ENCODE measurements around the gene GABRG3. TPM values are rescaled to one million over a fixed set of nuclear protein-coding genes. Genes with fewer than 3 reads are reported as not detected.
A peak's percentile ranks its signal among the peaks of the same experiment; 100 is the strongest.

The GABRG3 gene
- total and polyA plus RNA-seq, 2 of the 4 experiments (the other 2 are of a cell fraction): not detected

DNA sequence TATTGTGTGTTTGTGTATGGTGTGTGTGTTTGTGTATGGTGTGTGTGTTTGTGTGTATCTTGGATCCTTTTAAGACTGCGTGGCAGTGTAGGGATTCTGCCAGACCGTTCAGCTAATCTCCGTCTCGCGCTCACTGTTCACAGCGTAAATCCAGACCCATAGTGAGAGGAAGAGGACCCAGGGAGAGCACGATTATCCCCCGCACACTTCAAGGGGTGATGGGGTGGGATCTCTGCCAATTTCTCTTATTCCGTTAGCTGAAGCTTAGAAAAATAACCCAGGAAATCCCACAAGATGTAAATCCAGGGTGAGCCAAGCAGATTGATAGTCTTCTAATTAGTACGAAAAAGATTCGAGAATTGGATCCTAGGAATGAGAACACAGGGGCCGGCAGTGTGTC lies 381.2 kb downstream of the GABRG3 start:
- Histone ChIP-seq H3K36me3 (ENCODE audit: control insufficient read depth, insufficient read depth, low read length) (no peaks in the 10 kb centered on the region), H3K27me3 (ENCODE audit: control insufficient read depth, insufficient read depth, low read length) (no peaks in the 10 kb centered on the region), H3K4ac (ENCODE audit: low read depth, low read length) (no peak overlapping the region), H4K5ac (ENCODE audit: low read depth, low read length) (no peak overlapping the region), H3K9me1 (ENCODE audit: insufficient read depth, low read length) (no peaks in the 10 kb centered on the region), H2AK5ac (ENCODE audit: low read depth, low read length) (no peak overlapping the region), H2BK120ac (ENCODE audit: low read depth, low read length) (no peak overlapping the region), H4K91ac (ENCODE audit: insufficient read depth, low read depth, low read length) (no peak overlapping the region), H2BK15ac (ENCODE audit: low read depth, low read length) (no peak overlapping the region), H2AFZ (replicated peaks; ENCODE audit: low read length, poor library complexity) (no peak overlapping the region), H3K27ac (ENCODE audit: insufficient read depth, low read length) (no peak overlapping the region), H3K9me3 (ENCODE audit: control insufficient read depth, insufficient read depth, low read length) (peaks cover 14% of the 10 kb centered on the region), H3K23ac (ENCODE audit: low read depth, low read length) (no peak overlapping the region), H2AK9ac (replicated peaks; ENCODE audit: low read depth, low read length, poor library complexity) (no peak overlapping the region), H3K14ac (replicated peaks; ENCODE audit: low read depth, low read length) (no peak overlapping the region), H2BK20ac (ENCODE audit: low read depth, low read length) (no peak overlapping the region), H3K18ac (ENCODE audit: low read depth, low read length) (no peak overlapping the region), H4K20me1 (ENCODE audit: insufficient read depth, low read length) (no peaks in the 10 kb centered on the region), H3K56ac (ENCODE audit: extremely low read depth, insufficient read depth, low read length) (no peak overlapping the region), H2BK5ac (ENCODE audit: low read depth, low read length, poor library complexity, severe bottlenecking) (peak overlapping the region; percentile 95), H3K4me1 (ENCODE audit: control insufficient read depth, insufficient read depth, low read length) (no peaks in the 10 kb centered on the region), H3K4me3 (ENCODE audit: insufficient read depth, low read depth, low read length) (no peak overlapping the region), H3K79me1 (ENCODE audit: low read depth in 1 of 2, low read length in 2 of 2) (no peaks in the 10 kb centered on the region), H3K9ac (ENCODE audit: low read depth, low read length) (no peak overlapping the region), H3K4me2 (ENCODE audit: low read depth, low read length) (no peak overlapping the region), H4K8ac (ENCODE audit: low read depth in 2 of 2, low read length in 2 of 2) (no peak overlapping the region)
- dilution Hi-C loops (cut with HindIII; ENCODE audit: low sequenced_read_pairs, unreplicated experiment): no loop called here
- no peak for TF ChIP-seq MAFK (IDR thresholded peaks at IDR 0.05; ENCODE audit: low read depth, low read length)
- TF ChIP-seq MXI1 (IDR thresholded peaks at IDR 0.05; ENCODE audit: borderline replicate concordance, low read depth, low read length): no peak
- no peak for TF ChIP-seq CEBPB (IDR thresholded peaks at IDR 0.05; ENCODE audit: low read depth, low read length)
- ChIA-PET POLR2A (ENCODE audit: unreplicated experiment) (no interaction called here), CTCF (no interaction called here)
- 100% methylated on average over 3 of the region's 12 CpGs; no CpG with 5 or more reads in 1 of the 2 experiments for WGBS, 2 experiments (ENCODE audit: extremely low coverage in 2 of 2, insufficient read length in 1 of 2)
- BruUV-seq (replicated peaks): no TSS peak
- DNase-seq (no peak), ATAC-seq (ENCODE audit: low read depth) (no peak)
- in situ Hi-C loops (cut with MboI; ENCODE audit: low sequenced_read_pairs): no loop called here
- intact Hi-C loops (cut with micrococcal nuclease): no loop called here

All from IMR-90 (cell line).